HG03439 (cell line): ENCODE measurements around the gene ECE1.

Experiments
- ATAC-seq: cut with Tn5 transposase; IDR thresholded peaks from one replicate; pipeline ENCODE4 v1.9.1; 2021; ENCODE audit warnings: mild to moderate bottlenecking, moderate library complexity; ENCODE audit not compliant: unreplicated experiment

The ECE1 gene

GRCh38 chr1:21255284-21255942 lies 34.9 kb downstream of the ECE1 start:
- no peak for ATAC-seq

DNA sequence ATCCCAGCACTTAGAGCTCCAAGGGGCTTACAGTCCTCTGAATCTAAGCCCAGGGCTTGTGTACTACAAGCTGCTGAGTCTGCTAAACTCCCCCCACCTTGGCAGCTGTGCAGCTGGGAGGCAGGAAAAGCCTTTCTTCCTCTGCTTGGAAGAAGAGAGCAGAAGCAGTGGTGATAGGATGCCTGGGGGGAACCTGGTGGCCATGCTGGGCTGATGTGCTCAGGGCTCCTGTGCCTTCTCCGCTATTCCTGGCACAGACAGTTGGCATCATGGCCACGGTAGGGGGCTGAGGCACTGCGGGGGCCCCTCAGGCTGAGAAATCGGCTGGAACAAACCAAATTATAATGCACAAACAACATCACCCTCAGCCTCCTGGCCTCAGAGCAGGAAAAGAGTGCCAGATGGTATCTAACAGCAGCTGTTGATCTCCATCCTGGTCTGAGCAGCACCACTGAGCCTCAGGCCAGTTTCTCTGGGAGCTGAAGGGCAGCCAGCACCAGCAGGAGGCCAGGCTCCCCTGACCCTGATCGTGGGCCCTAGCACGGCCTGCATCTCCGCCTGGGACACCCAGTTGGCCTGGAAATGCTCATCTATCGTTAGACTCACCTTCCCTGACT lies 35.8 kb downstream of the ECE1 start:
- no peak for ATAC-seq

DNA sequence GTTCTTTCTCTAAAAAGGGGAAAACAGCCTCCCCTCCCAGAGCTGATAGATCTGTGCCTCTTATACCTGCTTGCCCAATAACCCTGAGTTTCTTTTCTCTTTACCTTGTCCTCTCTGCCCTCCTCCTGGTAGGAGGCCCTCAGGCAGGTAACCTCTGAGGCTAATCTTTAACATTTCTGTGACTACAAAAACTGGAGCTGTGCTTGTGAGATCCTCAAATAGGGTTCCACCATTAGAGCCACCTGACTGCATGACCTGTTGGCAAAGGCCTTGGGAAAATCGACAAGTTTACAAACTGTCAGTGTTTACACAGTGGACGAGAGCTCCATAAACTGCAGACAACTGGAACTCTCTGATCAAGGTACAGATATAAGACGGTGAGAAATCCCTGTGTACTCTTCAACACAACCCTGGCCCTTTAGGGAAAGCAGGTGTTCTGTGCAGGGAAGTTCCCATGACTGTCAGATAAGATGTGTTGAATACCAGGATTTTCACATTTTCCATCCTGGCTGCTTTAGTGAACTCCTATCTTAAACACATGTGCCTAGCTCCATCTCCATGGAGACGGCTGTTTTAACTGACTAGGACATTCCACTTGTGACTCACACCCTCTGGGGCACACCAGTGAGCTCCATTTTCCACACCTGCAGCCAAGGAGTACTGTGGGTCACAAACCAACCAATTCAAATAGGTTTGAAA lies 38.3 kb downstream of the ECE1 start:
- no peak for ATAC-seq

DNA sequence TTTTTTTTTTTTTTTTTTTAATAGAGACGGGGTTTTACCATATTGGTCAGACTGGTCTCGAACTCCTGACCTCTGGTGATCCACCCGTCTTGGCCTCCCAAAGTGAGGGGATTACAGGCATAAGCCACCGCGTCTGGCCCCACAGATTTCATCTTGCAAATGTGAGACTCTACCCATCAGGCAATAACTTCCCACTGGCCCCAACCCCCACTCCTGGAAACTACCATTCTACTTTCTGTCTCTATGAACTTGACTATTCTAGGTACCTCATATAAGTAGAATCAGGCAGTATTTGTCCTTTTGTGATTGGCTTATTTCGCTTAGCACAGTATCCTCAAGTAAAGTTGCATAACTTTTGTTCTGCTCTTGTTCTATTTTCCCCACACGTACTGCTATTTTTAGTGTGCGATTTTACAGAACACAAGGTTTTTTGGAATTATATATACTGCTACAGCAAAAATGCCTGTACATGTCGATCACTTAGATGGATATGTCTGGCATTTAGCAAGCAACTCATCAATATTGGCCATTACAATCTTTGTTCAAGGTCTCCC lies 40.2 kb downstream of the ECE1 start:
- ATAC-seq, result no peak

- no peak for ATAC-seq
Observed at GRCh38 chr1:21247892-21248715, 42.2 kb downstream of the ECE1 start.

DNA sequence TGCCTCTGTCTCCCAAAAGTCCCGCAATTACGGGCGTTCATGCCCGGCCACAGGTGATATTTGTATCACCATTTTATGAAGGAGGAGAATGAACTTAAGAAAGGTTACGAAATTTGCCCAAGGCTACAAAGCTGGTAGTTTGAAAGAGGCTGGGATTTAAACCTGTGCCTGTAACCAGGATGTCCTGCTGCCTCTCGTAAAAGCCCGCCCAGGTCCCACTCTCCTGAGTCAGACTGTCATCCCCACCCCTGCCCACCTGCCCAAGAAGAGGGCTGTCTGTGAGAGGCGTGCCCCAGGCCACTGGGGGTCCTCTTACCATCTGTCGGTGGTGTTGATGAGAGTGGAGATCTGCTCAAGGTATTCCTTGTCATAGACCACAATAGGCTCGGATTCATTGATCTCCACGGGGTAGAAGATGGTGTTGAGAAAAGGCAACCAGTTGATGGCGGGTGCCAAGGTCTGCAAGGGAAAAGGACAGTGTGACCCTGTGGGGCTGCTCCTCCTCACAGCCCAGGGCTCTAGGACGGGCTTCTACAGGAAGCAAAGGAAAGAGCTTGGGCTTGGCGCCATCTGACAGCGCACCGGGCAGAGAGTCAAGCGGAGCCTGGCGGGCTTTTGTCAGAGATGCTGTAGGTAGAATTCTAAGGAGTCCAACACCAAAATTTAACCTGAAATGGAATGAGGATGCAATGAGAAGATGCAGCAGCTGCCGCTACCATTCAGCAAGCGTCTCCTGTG lies 43.2 kb downstream of the ECE1 start:
- ATAC-seq, result no peak

DNA sequence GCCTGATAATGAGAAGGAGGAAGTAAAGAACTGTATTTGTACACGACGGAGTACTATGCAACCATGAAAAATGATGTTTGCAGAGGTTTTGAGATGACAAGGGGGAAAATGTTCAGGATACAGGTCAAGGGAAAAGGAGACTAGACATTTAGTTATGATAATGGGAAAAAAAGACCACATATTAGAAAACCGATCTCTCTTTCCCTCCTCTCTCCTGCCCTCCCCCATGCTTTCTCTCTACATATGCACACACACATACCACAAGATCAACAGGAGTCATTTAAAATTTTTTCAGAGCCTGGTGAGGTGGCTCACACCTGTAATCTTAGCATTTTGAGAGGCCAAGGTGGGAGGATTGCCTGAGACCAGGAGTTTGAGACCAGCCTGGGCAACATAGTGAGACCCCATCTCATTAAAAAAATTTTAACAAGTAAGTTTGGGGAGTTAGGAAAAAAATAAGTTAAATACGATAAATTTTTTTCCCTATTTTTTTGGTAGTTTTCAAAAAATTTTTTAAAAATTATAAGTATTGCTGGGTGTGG lies 44.5 kb downstream of the ECE1 start:
- ATAC-seq, result no peak

DNA sequence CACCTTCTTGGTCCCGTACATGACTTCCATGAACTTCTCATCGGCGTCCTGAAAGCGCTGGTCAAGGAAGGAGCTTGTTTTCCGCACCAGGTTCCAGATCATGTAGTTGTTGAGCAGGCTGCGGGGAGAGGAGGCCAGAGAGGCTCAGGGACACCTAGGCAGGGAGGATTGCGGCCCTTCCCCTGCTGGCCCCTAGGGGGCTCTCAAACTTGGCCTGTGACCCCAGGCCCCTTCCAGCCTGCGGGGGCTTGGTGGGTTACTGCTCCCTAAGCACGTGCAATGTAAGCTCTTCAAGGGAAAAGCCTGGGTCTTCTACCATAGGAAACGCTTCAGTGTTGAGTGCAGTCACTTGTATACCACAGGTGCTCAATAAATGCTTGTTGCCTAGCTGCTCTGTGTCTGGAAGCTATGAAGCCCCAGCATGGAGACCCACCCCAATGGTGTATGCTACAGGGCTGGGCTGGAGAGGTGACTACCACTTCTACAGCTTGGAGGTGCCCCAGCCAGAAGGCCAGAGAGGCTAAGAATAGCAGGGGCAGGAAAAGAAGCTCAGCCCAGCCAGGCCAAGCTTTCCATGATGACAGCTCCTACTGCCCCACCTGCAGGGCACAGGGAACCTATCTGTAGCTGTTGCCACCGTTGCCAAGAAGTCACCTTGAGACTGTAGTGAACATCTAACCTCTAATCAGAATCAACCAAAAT lies 45.1 kb downstream of the ECE1 start:
- ATAC-seq, result no peak

GRCh38 chr1:21244154-21244553 lies 46.1 kb downstream of the ECE1 start:
- ATAC-seq, result no peak

- no peak for ATAC-seq
Observed at GRCh38 chr1:21242846-21243245, 47.4 kb downstream of the ECE1 start.

DNA sequence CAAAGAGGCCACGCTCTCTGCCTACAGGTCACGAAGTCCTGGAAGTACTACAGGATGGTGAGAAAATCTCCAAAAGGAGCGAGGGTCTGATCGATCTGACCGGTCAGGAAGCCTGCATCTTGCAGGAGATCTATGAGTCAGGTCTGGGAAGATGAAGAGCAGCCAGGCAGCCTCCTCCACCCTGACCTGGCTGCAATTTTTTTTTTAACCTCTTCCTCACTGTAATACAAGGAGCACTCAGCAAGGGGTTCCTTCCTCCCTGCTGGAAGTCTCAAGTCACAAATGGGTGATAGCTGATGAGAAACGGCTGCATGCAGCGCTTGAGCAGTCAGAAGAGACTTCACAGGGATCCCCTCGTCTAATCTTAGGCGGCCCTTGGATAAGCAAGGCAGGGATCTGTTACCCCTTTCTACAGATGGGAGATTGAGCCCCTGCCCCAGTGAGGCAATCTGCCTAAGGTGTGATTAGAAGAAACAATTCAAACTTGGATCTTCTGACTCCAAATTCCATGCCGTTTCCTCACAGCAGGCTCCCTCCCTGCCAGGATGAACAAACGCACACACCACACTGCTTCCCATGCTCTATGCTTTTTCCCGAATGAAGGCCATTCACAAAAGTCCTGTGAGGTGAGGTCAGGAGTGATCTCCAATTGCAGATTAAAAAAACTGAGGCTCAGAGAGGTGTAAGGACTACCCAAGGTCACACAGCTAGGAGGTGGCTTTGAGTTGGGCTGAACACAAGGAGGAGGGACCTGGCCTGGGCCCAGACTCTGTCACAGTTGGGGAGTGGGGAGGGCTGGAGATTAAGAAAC lies 48.3 kb downstream of the ECE1 start:
- ATAC-seq, result no peak

- no peak for ATAC-seq
Observed at GRCh38 chr1:21240706-21241105, 49.6 kb downstream of the ECE1 start.

- no peak for ATAC-seq
Observed at GRCh38 chr1:21239221-21239620, 51.0 kb downstream of the ECE1 start.

DNA sequence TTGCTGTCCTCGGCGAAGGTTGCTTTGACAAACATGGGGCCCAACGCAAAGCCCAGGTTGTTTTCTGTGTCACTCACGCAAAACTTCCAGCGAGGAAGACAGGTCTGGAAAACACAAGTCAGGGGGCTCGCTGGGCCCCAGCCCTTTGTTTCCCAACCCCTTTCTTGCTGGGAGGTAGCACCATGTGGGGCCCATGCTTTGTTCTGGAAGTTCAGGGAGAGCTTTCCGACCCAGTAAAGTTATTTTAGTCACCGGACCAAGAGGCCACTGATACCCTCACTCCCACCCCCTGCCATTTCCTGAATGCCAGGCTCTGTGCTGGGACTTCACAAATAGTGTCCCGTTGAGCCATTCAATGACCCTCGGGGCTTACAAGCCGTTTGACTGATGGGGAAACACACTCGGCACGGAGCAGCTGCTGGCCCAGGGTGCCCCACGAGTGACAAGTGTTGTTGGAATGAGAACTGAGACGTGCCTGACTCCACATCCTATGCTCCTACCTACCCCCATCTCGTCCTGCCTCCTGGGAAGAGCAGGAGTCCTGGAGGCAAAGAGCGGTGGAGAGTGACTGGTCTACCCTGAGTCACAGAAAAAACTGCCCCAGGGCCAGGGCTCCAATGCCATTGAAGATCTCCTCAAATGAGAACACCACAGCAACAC lies 52.0 kb downstream of the ECE1 start:
- no peak for ATAC-seq

DNA sequence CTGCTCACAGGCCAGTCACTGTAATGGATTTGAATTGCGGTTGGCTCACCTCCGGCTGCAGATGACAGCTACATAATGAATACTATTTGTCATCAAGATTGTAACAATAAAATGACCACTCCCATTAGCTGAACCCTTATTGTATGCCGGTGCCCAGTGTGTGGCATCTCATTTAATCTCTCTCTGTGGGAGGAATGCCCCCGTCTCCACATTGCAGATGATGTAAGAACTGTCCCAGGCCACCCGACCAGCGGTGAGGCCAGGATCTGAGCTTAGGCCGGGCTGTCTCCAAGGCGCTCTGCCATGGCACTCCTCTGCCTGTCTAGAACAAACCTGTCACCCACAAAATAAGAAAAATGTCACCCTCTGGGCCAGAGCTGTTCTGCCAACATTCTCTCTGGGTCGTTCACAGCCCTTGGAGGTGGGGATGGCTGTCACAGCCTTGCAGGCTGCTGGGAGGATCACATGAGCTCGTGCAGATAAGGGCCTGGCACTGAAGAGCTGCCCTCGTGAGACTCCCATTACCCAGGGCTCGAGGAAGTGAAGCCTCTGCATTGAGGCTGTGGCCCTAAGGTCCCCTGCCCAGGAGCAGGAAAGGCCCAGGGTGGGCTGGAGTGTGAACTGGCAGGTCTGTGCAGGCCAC lies 52.7 kb downstream of the ECE1 start:
- no peak for ATAC-seq

DNA sequence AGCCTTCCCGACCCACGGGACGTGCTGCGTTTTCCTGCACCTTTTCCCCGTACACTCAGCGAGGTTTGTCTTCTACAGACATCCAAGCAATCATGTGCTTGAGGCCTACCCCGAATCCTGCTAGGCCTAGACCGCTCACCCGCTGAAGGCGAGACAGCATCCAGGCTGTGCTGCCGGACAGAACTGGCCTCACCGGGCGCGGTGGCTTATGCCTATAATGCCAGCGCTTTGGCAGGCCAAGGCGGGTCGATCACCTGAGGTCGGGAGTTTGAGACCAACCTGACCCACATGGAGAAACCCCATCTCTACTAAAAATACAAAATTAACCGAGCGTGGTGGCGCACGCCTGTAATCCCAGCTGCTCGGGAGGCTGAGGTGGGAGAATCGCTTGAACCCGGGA lies 54.1 kb downstream of the ECE1 start:
- ATAC-seq, result no peak

DNA sequence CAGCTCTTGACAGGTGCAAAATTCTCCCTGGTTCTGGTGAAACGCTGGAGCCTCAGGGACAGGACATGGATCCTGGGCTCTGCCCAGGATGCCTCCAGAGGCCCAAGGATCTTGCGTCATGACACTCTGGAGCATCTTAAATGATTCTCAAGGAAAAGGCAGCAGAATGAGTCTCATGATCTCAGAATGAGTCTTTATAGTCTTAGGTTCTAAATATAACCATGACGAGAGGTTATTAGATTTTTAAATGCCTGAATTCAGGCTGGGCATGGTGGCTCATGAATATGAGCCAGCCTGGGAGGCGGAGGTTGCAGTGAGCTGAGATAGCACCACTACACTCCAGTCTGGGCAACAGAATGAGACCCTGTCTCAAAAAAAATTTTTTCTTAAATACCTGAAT lies 55.5 kb downstream of the ECE1 start:
- no peak for ATAC-seq

DNA sequence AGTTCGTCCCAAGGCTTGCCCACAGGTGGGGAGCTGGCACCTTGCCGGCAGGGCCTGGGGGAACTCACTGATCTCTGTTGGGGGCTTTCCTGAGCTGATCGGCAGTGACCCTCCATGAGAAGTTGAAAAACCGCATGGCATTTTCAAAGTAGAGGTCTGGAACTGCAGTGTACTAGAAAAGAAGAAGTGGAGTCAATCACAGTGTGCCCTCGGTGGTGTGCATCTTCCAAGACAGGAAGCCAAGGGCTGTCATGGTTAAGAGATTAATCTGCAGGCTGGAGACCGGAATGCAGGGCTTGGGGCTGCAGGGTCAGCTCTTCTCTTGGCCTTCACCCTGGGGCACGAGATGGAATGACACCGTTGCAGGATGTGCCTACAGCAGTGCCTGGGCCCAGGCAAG lies 56.8 kb downstream of the ECE1 start:
- no peak for ATAC-seq
